ENCODE data around the gene MTNR1B.

DNA sequence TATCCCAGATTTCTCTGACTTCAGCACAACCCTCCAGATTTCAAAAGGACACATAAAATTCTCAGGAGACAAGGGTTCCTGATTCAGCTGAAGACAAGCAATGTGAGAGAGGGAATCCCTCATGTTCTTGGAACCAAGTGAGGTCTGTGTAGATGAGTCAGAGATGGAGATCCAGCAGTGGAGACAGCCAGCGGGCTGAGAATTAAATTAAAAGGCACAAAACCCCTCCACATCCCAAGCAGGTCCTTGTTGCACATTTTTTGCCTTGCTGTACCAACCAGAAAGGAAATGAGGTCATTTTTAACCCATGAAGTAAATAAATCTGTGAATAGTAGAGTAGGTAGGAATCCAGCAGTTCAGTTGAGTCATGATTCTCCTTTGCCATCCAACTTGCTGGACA lies 9.7 kb downstream of the MTNR1B start:
- TF ChIP-seq, protein P1, sequence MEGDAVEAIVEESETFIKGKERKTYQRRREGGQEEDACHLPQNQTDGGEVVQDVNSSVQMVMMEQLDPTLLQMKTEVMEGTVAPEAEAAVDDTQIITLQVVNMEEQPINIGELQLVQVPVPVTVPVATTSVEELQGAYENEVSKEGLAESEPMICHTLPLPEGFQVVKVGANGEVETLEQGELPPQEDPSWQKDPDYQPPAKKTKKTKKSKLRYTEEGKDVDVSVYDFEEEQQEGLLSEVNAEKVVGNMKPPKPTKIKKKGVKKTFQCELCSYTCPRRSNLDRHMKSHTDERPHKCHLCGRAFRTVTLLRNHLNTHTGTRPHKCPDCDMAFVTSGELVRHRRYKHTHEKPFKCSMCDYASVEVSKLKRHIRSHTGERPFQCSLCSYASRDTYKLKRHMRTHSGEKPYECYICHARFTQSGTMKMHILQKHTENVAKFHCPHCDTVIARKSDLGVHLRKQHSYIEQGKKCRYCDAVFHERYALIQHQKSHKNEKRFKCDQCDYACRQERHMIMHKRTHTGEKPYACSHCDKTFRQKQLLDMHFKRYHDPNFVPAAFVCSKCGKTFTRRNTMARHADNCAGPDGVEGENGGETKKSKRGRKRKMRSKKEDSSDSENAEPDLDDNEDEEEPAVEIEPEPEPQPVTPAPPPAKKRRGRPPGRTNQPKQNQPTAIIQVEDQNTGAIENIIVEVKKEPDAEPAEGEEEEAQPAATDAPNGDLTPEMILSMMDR (IDR thresholded peaks at IDR 0.05): no peak
- TF ChIP-seq POLR2A (IDR thresholded peaks at IDR 0.05) (no peak), POLR2AphosphoS5 (IDR thresholded peaks at IDR 0.05) (no peak)
